ENCODE data around the gene SYT2. TPM values are rescaled to one million over a fixed set of nuclear protein-coding genes. Genes with fewer than 3 reads are reported as not detected.
"Not testable (repeated sequence)": the region's sequence is repeated elsewhere in the genome, so short reads cannot be mapped to it uniquely, and the experiment has no call there.

SYT2 gene
- total RNA-seq, 6 donors from 2014 or later: 0.14 TPM; not detected in 5

- not testable (repeated sequence) for H3K9me3 ChIP-seq; DNase-seq; H3K27me3 ChIP-seq; H3K36me3 ChIP-seq; H3K4me3 ChIP-seq; ATAC-seq (ENCODE audit: low FRiP score in 2 of 2)
- H3K27ac ChIP-seq: peak overlapping the region in 1 of 4 donors; percentile 22
- 70 to 73% methylated on average over 11 of the region's 11 CpGs for WGBS, 2 donors
- H3K4me1 ChIP-seq: peaks cover 20 to 24% (median 22%) of the 10 kb centered on the region in 4 donors
- peak in 1 of 6 experiments; percentile 16 for TF ChIP-seq CTCF (IDR thresholded peaks at IDR 0.05)
These were observed 95.7 kb downstream of the SYT2 start for GRCh38 chr1:202614363-202615207.

- Histone ChIP-seq H3K27me3 (no peaks in the 10 kb centered on the region), H3K9me3 (no peaks in the 10 kb centered on the region), H3K36me3 (no peaks in the 10 kb centered on the region), H3K27ac (no peak overlapping the region), H3K4me1 (peaks cover 20 to 24% (median 22%) of the 10 kb centered on the region in 4 donors), H3K4me3 (no peak overlapping the region)
- WGBS, 2 donors: 84 to 95% methylated on average over 4 of the region's 4 CpGs
- no peak for ATAC-seq (ENCODE audit: low FRiP score in 2 of 2)
- no peak for DNase-seq
- TF ChIP-seq POLR2A (IDR thresholded peaks at IDR 0.05): no peak
- TF ChIP-seq POLR2AphosphoS5 (IDR thresholded peaks at IDR 0.05): no peak
- TF ChIP-seq EP300 (IDR thresholded peaks at IDR 0.05): no peak
- TF ChIP-seq CTCF (IDR thresholded peaks at IDR 0.05): no peak
These were observed 96.7 kb downstream of the SYT2 start for GRCh38 chr1:202613571-202613970.

- not testable (repeated sequence) for H3K4me3 ChIP-seq
- WGBS, 2 donors: 89 to 98% methylated on average over 3 of the region's 3 CpGs
These were observed 98.2 kb downstream of the SYT2 start for GRCh38 chr1:202612036-202612435.

GRCh38 chr1:202605515-202605914 lies 104.7 kb downstream of the SYT2 start:
- no peak for DNase-seq
- H3K4me3 ChIP-seq: no peak overlapping the region
- no peaks in the 10 kb centered on the region for H3K9me3 ChIP-seq
- H3K4me1 ChIP-seq: no peaks in the 10 kb centered on the region
- H3K27me3 ChIP-seq: no peaks in the 10 kb centered on the region
- TF ChIP-seq POLR2AphosphoS5 (IDR thresholded peaks at IDR 0.05): no peak
- TF ChIP-seq CTCF (IDR thresholded peaks at IDR 0.05): no peak
- TF ChIP-seq POLR2A (IDR thresholded peaks at IDR 0.05): no peak
- no peak for TF ChIP-seq EP300 (IDR thresholded peaks at IDR 0.05)
- ATAC-seq (ENCODE audit: low FRiP score in 2 of 2): no peak
- H3K36me3 ChIP-seq: peaks cover 0 to 10% (median 3%) of the 10 kb centered on the region in 4 donors
- no peak overlapping the region for H3K27ac ChIP-seq
- 70 to 75% methylated on average over 5 of the region's 5 CpGs for WGBS, 2 donors

More at GRCh38 chr1:202612036-202612435, 98.2 kb downstream of the SYT2 start:
- ATAC-seq (ENCODE audit: low FRiP score in 2 of 2); H3K36me3 ChIP-seq; H3K27me3 ChIP-seq; H3K9me3 ChIP-seq; H3K27ac ChIP-seq; DNase-seq: not testable (repeated sequence)
- H3K4me1 ChIP-seq: peaks cover 20 to 24% (median 22%) of the 10 kb centered on the region in 4 donors

- 97 to 100% methylated on average over 2 of the region's 2 CpGs for WGBS, 2 donors
- H3K36me3 ChIP-seq: peaks cover 0 to 10% (median 3%) of the 10 kb centered on the region in 4 donors
- no peak for TF ChIP-seq POLR2A (IDR thresholded peaks at IDR 0.05)
- TF ChIP-seq EP300 (IDR thresholded peaks at IDR 0.05): no peak
- TF ChIP-seq POLR2AphosphoS5 (IDR thresholded peaks at IDR 0.05): no peak
- TF ChIP-seq CTCF (IDR thresholded peaks at IDR 0.05): no peak
- no peaks in the 10 kb centered on the region for H3K4me1 ChIP-seq
- no peak for ATAC-seq (ENCODE audit: low FRiP score in 2 of 2)
- no peak overlapping the region for H3K27ac ChIP-seq
- H3K9me3 ChIP-seq: no peaks in the 10 kb centered on the region
- no peaks in the 10 kb centered on the region for H3K27me3 ChIP-seq
- H3K4me3 ChIP-seq: no peak overlapping the region
- DNase-seq: no peak
These were observed 106.8 kb downstream of the SYT2 start for GRCh38 chr1:202603435-202603834.
